ENCODE data around the gene CDC42EP4. TPM values are rescaled to one million over a fixed set of nuclear protein-coding genes. Genes with fewer than 3 reads are reported as not detected.

The CDC42EP4 gene
- total RNA-seq, 1 donor from 2014 or later, result 38.9 TPM

DNA sequence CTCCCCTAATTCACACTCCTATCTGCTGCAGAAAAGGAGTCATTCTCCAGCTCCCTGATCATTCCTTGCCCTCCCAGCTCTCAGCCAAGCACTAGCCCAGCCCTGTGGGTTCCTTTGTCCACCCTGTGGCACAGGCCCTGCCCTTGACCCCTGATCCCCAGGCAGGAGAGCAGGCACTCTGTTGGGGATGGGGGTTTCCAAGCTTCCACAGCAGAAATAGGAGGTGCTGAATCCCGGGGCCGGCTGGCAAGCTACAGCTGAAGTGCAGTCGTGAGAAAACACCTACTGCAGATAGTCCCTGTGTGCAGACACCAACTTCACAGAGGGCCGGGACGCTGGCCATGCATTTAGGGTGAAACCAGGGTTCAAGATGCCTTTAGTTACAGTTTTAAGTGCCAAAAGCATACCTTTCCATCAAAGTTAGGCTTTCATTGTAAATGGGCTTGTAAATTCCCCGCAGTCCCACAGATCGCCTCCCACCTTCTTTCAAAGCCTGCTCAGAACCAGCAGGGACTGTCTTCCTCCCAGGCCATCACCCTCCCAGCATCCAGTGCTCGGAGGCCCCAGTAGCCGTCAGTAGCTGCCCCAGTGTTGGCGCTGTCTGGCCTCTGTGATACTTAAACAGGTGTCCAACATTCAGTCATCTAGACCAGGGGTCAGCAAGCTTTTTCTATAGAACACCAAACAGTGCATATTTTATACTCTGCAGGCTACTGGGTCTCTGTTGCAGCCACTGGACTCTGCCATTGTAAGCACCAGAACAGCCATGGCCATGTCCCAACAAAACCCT is 60.8 kb downstream of the CDC42EP4 start:
- no peak for DNase-seq

GRCh38 chr17:73249700-73250099 is 62.1 kb downstream of the CDC42EP4 start:
- peak; percentile 54 for DNase-seq

DNA sequence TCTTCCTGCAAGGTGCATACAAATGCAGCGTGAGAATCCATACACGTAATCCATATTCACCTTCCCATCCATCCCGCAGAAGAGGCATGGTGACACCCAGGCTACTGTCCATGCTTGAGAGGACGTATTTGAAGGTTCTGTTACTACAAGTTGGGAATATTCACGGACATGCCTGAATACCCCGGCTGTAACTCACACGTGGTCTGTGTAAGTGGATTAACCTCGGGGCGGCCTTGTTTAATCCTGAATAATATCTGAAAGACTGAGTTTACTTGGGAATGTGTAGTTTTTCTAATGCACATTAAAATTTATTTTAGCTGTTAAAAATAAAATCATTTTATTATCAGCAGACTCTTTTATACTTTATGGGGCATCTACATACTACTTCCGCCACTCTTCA is 63.3 kb downstream of the CDC42EP4 start:
- no peak for DNase-seq

GRCh38 chr17:73247726-73248125 is 64.1 kb downstream of the CDC42EP4 start:
- DNase-seq, result no peak

- DNase-seq, result no peak
Observed at GRCh38 chr17:73240561-73240960, 71.2 kb downstream of the CDC42EP4 start.

GRCh38 chr17:73237714-73238113 is 74.1 kb downstream of the CDC42EP4 start:
- no peak for DNase-seq

DNA sequence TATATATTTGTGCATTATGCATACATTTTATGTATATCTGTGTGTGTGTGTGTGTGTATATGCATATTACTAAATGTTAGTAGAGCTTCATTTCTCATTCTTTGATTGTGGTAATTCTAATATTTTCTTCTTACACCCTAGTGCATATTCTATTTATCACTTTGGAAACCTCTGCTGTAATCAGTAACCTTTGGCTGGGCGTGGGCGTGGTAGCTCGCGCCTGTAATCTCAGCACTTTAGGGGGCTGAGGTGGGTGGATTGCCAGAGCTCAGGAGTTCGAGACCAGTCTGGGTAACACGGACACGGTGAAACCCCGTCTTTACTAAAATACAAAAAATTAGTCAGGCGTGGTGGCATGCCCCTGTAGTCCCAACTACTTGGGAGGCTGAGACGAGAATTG is 77.1 kb downstream of the CDC42EP4 start:
- no peak for DNase-seq

Other genes with a start within 250 kb of the CDC42EP4 start
- gene SLC39A11, start 219.3 kb downstream of the CDC42EP4 start, total RNA-seq, result 12.7 TPM
- gene SSTR2, start 147.0 kb downstream of the CDC42EP4 start, total RNA-seq, result 0.21 TPM
- gene COG1, start 118.9 kb downstream of the CDC42EP4 start, total RNA-seq, result 17.6 TPM
- not detected for gene CPSF4L, start 50.1 kb downstream of the CDC42EP4 start, total RNA-seq

Data from tongue (tissue), 2 donors.